Vagina (tissue), 2 donors: Measurements from ENCODE around the gene LAMA2.

Source experiments
- POLR2AphosphoS5 ChIP-seq, 2 donors: sonication (generic); formaldehyde crosslinking; IDR thresholded peaks; one replicate each; pipeline ENCODE4 v1.9.0; 2017; ENCODE audit warnings: antibody characterized with exemption in 2 of 2, mild to moderate bottlenecking in 2 of 2, low read depth in 1 of 2; ENCODE audit not compliant: insufficient read depth in 1 of 2
- TF ChIP-seq, protein P1 (sequence below), 3 experiments: fragments of 450-650 bp in 2 of 3; fragments of 200-600 bp in 1 of 3; sonication (generic) in 1 of 3; IDR thresholded peaks; one replicate each; pipeline ENCODE4 v1.5.1; 2017 to 2019; ENCODE audit warnings: antibody characterized with exemption in 3 of 3, mild to moderate bottlenecking in 2 of 3, moderate library complexity in 2 of 3

DNA sequence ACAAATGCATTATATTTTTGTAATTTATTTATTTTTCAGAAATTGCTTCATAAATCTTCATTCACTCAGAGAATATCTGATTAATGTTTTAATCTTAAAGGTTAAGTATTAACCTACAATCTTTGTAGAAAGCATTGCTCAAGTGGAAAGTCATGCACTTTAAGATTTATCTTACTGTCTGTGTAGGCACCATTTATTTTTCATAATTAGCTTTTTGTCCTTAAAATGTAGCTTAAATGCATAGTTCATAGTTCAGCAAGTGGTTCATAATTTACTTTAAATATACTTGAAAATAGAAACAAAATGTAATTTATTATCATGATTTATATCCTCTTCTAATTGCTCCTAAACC lies 397.3 kb downstream of the LAMA2 start:
- TF ChIP-seq, protein P1, sequence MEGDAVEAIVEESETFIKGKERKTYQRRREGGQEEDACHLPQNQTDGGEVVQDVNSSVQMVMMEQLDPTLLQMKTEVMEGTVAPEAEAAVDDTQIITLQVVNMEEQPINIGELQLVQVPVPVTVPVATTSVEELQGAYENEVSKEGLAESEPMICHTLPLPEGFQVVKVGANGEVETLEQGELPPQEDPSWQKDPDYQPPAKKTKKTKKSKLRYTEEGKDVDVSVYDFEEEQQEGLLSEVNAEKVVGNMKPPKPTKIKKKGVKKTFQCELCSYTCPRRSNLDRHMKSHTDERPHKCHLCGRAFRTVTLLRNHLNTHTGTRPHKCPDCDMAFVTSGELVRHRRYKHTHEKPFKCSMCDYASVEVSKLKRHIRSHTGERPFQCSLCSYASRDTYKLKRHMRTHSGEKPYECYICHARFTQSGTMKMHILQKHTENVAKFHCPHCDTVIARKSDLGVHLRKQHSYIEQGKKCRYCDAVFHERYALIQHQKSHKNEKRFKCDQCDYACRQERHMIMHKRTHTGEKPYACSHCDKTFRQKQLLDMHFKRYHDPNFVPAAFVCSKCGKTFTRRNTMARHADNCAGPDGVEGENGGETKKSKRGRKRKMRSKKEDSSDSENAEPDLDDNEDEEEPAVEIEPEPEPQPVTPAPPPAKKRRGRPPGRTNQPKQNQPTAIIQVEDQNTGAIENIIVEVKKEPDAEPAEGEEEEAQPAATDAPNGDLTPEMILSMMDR (IDR thresholded peaks at IDR 0.05): no peak
- TF ChIP-seq POLR2AphosphoS5 (IDR thresholded peaks at IDR 0.05; ENCODE audit: insufficient read depth in 1 of 2, low read depth in 1 of 2): no peak
